ENCODE data around the gene SARS1.

DNA sequence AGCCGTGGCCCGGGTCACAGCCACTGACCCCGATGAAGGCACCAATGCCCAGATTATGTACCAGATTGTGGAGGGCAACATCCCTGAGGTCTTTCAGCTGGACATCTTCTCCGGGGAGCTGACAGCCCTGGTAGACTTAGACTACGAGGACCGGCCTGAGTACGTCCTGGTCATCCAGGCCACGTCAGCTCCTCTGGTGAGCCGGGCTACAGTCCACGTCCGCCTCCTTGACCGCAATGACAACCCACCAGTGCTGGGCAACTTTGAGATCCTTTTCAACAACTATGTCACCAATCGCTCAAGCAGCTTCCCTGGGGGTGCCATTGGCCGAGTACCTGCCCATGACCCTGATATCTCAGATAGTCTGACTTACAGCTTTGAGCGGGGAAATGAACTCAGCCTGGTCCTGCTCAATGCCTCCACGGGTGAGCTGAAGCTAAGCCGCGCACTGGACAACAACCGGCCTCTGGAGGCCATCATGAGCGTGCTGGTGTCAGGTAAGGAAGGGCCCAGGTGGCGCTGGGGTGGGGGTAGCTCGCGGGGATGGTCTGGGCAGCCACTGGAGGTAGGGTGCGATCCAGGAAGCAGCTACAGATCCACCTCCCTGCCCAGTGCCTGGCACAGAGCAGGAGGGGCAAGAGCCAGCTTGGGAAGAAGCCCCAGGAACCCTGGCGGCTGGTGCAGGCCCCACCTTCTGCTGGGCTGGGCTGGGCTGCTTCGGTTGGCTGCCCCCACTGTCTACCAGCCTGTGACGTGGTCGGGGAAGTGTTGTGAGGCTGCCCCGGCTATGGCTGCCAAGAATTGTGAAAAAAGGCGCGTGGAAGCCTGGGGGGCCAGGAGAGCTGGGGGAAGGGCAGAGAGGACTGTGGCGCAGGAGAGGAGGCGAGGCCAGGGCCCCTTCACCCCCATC is 39.4 kb downstream of the SARS1 start:
- TF ChIP-seq, protein P1, sequence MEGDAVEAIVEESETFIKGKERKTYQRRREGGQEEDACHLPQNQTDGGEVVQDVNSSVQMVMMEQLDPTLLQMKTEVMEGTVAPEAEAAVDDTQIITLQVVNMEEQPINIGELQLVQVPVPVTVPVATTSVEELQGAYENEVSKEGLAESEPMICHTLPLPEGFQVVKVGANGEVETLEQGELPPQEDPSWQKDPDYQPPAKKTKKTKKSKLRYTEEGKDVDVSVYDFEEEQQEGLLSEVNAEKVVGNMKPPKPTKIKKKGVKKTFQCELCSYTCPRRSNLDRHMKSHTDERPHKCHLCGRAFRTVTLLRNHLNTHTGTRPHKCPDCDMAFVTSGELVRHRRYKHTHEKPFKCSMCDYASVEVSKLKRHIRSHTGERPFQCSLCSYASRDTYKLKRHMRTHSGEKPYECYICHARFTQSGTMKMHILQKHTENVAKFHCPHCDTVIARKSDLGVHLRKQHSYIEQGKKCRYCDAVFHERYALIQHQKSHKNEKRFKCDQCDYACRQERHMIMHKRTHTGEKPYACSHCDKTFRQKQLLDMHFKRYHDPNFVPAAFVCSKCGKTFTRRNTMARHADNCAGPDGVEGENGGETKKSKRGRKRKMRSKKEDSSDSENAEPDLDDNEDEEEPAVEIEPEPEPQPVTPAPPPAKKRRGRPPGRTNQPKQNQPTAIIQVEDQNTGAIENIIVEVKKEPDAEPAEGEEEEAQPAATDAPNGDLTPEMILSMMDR (IDR thresholded peaks at IDR 0.05) = no peak
- TF ChIP-seq NFIC (IDR thresholded peaks at IDR 0.05; ENCODE audit: borderline replicate concordance) = no peak
- TF ChIP-seq RCOR1 (IDR thresholded peaks at IDR 0.05; ENCODE audit: low read length) = no peak
- TF ChIP-seq TEAD4 (IDR thresholded peaks at IDR 0.05; ENCODE audit: borderline replicate concordance, insufficient read depth) = no peak
